SK-N-SH treated with all-trans-retinoic acid at 6 μM for 48 hours (cell line): ENCODE measurements around the gene KIF17.

Experiments used
- ATAC-seq: fragments of 200-7000 bp; cut with Tn5 transposase; 3 replicates; pipeline ENCODE4 v1.9.1; 2020; ENCODE audit warnings: mild to moderate bottlenecking, moderate library complexity
- ARNTL ChIP-seq: fragments of 450-650 bp; formaldehyde crosslinking; IDR thresholded peaks from 2 replicates; pipeline ENCODE4 v1.5.0; 2020; ENCODE audit warnings: low read depth, mild to moderate bottlenecking, moderate library complexity, borderline replicate concordance
- BACH2 ChIP-seq: fragments of 250-450 bp; sonication (Bioruptor Pico); IDR thresholded peaks from 2 replicates; pipeline ENCODE4 v1.9.0; 2021; ENCODE audit warnings: mild to moderate bottlenecking, borderline replicate concordance
- CREB5 ChIP-seq: fragments of 250-450 bp; sonication (Bioruptor Pico); IDR thresholded peaks from 2 replicates; pipeline ENCODE4 v1.5.1; 2020; ENCODE audit warnings: low read depth, mild to moderate bottlenecking, moderate library complexity
- CSDC2 ChIP-seq: fragments of 250-450 bp; sonication (Bioruptor Pico); IDR thresholded peaks from 2 replicates; pipeline ENCODE4 v1.5.0; 2020; ENCODE audit warnings: mild to moderate bottlenecking, moderate library complexity
- CSRNP3 ChIP-seq: fragments of 250-450 bp; sonication (Bioruptor Pico); IDR thresholded peaks from 2 replicates; pipeline ENCODE4 v1.5.1; 2021; ENCODE audit warnings: mild to moderate bottlenecking, moderate library complexity
- ESRRG ChIP-seq: fragments of 250-450 bp; sonication (Bioruptor Pico); IDR thresholded peaks from 2 replicates; pipeline ENCODE4 v1.6.1; 2021; ENCODE audit warnings: mild to moderate bottlenecking
- GLIS3 ChIP-seq: fragments of 250-450 bp; sonication (Bioruptor Pico); IDR thresholded peaks from 2 replicates; pipeline ENCODE4 v1.5.0; 2020; ENCODE audit warnings: mild to moderate bottlenecking, moderate library complexity
- ISL1 ChIP-seq: fragments of 250-450 bp; sonication (Bioruptor Pico); IDR thresholded peaks from 2 replicates; pipeline ENCODE4 v2.1.2; 2022; ENCODE audit warnings: mild to moderate bottlenecking, moderate library complexity
- OSR1 ChIP-seq: fragments of 250-450 bp; sonication (Bioruptor Pico); IDR thresholded peaks from 2 replicates; pipeline ENCODE4 v1.8.0; 2022; ENCODE audit warnings: moderate library complexity, mild to moderate bottlenecking, inconsistent platforms
- PATZ1 ChIP-seq: fragments of 250-450 bp; sonication (Bioruptor Pico); IDR thresholded peaks from 2 replicates; pipeline ENCODE4 v1.8.0; 2020; ENCODE audit warnings: mild to moderate bottlenecking, moderate library complexity, borderline replicate concordance
- PPARA ChIP-seq: fragments of 250-450 bp; sonication (Bioruptor Pico); IDR thresholded peaks from 2 replicates; pipeline ENCODE4 v1.5.0; 2020; ENCODE audit warnings: mild to moderate bottlenecking, borderline replicate concordance
- RARB ChIP-seq: fragments of 250-450 bp; sonication (Bioruptor Pico); IDR thresholded peaks from 2 replicates; pipeline ENCODE4 v1.8.0; 2021; ENCODE audit warnings: mild to moderate bottlenecking, moderate library complexity
- SNAI2 ChIP-seq: fragments of 250-450 bp; sonication (Bioruptor Pico); IDR thresholded peaks from 2 replicates; pipeline ENCODE4 v1.5.0; 2020; ENCODE audit warnings: mild to moderate bottlenecking, moderate library complexity
- TCF4 ChIP-seq: fragments of 250-450 bp; sonication (Bioruptor Pico); IDR thresholded peaks from 2 replicates; pipeline ENCODE4 v1.8.0; 2021; ENCODE audit warnings: mild to moderate bottlenecking, moderate library complexity, borderline replicate concordance
- TOX ChIP-seq: fragments of 250-450 bp; sonication (Bioruptor Pico); IDR thresholded peaks from 2 replicates; pipeline ENCODE4 v1.8.0; 2021; ENCODE audit warnings: mild to moderate bottlenecking, moderate library complexity, borderline replicate concordance
- TSHZ2 ChIP-seq: fragments of 250-450 bp; sonication (Bioruptor Pico); IDR thresholded peaks from 2 replicates; pipeline ENCODE4 v1.5.0; 2020; ENCODE audit warnings: mild to moderate bottlenecking, moderate library complexity
- ZC3H10 ChIP-seq: fragments of 250-450 bp; sonication (Bioruptor Pico); IDR thresholded peaks from 2 replicates; pipeline ENCODE4 v1.5.1; 2021; ENCODE audit warnings: mild to moderate bottlenecking, moderate library complexity
- ZFP3 ChIP-seq: fragments of 250-450 bp; sonication (Bioruptor Pico); IDR thresholded peaks from 2 replicates; pipeline ENCODE4 v1.5.0; 2020; ENCODE audit warnings: mild to moderate bottlenecking, moderate library complexity
- ZFP30 ChIP-seq: fragments of 450-650 bp; formaldehyde crosslinking; IDR thresholded peaks from 2 replicates; pipeline ENCODE4 v1.5.0; 2022; ENCODE audit warnings: mild to moderate bottlenecking, moderate library complexity
- ZNF70 ChIP-seq: fragments of 450-650 bp; formaldehyde crosslinking; IDR thresholded peaks from 2 replicates; pipeline ENCODE4 v1.5.0; 2020; ENCODE audit warnings: mild to moderate bottlenecking, moderate library complexity
- ZNF8 ChIP-seq: fragments of 450-650 bp; formaldehyde crosslinking; IDR thresholded peaks from 2 replicates; pipeline ENCODE4 v1.5.0; 2020; ENCODE audit warnings: mild to moderate bottlenecking, moderate library complexity
- TF ChIP-seq, protein P1 (sequence below): fragments of 250-450 bp; sonication (Bioruptor Pico); IDR thresholded peaks from 2 replicates; pipeline ENCODE4 v1.8.0; 2021; ENCODE audit warnings: low read depth, mild to moderate bottlenecking, moderate library complexity, borderline replicate concordance

Gene KIF17

DNA sequence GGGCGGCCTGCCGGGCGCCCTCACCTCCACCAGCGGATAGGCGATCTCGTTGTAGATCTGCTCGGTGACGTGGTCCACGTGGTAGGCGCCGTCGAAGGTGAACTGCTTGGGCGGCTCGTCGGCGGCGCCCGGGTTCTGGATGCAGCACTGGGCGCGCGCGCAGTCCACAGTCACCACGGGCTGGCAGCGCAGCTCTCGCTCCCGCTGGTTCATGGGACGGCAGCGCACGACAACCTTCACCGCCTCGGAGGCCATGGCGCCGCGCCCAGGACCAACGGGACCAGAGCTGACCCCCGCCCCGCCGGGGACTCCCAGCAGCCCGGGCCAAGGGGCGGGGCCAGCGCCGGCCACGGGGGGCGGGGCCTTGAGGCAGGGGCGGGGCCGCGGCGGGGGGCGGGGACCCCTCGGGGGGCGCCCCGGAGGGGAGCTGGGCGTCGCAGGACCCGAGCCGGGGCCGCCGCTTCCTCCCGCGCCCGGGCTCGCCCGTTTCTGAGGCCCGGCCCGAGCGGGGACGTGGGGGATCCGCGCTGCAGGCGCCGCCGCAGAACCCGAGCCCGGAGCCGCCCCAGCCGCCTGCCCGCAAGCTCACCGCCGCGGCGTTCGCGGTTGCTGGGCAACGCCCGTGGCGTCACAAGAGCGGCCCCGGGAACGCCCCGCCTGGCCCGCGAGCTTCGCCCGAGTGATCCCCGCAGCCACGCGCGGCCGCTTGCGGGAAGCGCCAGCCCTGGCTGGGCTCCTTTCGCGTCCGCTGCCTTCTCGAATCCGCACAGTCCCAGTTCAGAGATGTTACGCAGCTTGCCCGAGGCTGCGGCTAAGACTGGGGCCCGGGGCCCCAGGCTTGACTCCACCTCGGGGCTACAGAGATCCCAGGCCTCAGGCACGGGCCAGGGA, at the start of gene KIF17:
KIF17 (minus strand) TSS at position 556 of the 891 bp plus-strand sequence; CDS start at position 255, 301 bp downstream.
- ATAC-seq, result peak; percentile 87
- no peak for TF ChIP-seq TOX (CRISPR knock-in tag)
- TF ChIP-seq ZNF70 (CRISPR knock-in tag), result no peak
- no peak for TF ChIP-seq ESRRG (CRISPR knock-in tag)
- TF ChIP-seq, protein P1, sequence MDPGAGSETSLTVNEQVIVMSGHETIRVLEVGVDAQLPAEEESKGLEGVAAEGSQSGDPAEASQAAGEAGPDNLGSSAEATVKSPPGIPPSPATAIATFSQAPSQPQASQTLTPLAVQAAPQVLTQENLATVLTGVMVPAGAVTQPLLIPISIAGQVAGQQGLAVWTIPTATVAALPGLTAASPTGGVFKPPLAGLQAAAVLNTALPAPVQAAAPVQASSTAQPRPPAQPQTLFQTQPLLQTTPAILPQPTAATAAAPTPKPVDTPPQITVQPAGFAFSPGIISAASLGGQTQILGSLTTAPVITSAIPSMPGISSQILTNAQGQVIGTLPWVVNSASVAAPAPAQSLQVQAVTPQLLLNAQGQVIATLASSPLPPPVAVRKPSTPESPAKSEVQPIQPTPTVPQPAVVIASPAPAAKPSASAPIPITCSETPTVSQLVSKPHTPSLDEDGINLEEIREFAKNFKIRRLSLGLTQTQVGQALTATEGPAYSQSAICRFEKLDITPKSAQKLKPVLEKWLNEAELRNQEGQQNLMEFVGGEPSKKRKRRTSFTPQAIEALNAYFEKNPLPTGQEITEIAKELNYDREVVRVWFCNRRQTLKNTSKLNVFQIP (CRISPR knock-in tag), result no peak
- TF ChIP-seq ZFP30 (CRISPR knock-in tag), result no peak
- no peak for TF ChIP-seq ZNF8 (CRISPR knock-in tag)
- no peak for TF ChIP-seq RARB (CRISPR knock-in tag)
- TF ChIP-seq ISL1 (CRISPR knock-in tag), result no peak
- TF ChIP-seq CSRNP3 (CRISPR knock-in tag), result no peak
- no peak for TF ChIP-seq GLIS3
- TF ChIP-seq PPARA (CRISPR knock-in tag), result no peak
- TF ChIP-seq BACH2 (CRISPR knock-in tag), result no peak
- no peak for TF ChIP-seq ZC3H10 (CRISPR knock-in tag)
- no peak for TF ChIP-seq CSDC2 (CRISPR knock-in tag)
- TF ChIP-seq TCF4 (CRISPR knock-in tag), result no peak
- no peak for TF ChIP-seq TSHZ2 (CRISPR knock-in tag)
- no peak for TF ChIP-seq OSR1
- TF ChIP-seq ARNTL (CRISPR knock-in tag), result no peak

GRCh38 chr1:20767271-20767670, 49.5 kb upstream of the KIF17 start:
- no peak for TF ChIP-seq ZFP3
- TF ChIP-seq PATZ1 (CRISPR knock-in tag), result no peak
- no peak for TF ChIP-seq OSR1
- TF ChIP-seq, protein P1 (CRISPR knock-in tag), result no peak
- TF ChIP-seq GLIS3, result no peak
- no peak for TF ChIP-seq CREB5 (CRISPR knock-in tag)
- no peak for TF ChIP-seq SNAI2 (CRISPR knock-in tag)
- TF ChIP-seq ESRRG (CRISPR knock-in tag), result no peak
- TF ChIP-seq CSDC2 (CRISPR knock-in tag), result no peak
- TF ChIP-seq ZFP30 (CRISPR knock-in tag), result no peak
- TF ChIP-seq ZNF70 (CRISPR knock-in tag), result no peak
- ATAC-seq, result no peak
